OCI-LY3 (cell line): ENCODE results near the gene INKA1.

Experiments
- H2AFZ ChIP-seq: fragments of 200-600, 300-600 bp; shearing (Covaris generic); 2 replicates; pipeline ENCODE4 v1.6.0; 2014; ENCODE audit warnings: antibody characterized with exemption, low read depth, low read length
- H3K27ac ChIP-seq: fragments of 200-600, 300-600 bp; sonication (generic); 2 replicates; pipeline ENCODE4 v1.5.1; 2014; ENCODE audit warnings: mild to moderate bottlenecking, low read length, moderate library complexity, mixed read lengths
- H3K27me3 ChIP-seq: fragments of 200-600, 300-600 bp; sonication (generic); 2 replicates; pipeline ENCODE4 v1.6.1; 2014; ENCODE audit warnings: low read depth, low read length, mixed read lengths
- H3K36me3 ChIP-seq: fragments of 200-600, 300-600 bp; sonication (generic); replicated peaks from 2 replicates; pipeline ENCODE3; 2014; ENCODE audit warnings: low read depth, low read length, mixed read lengths
- H3K4me1 ChIP-seq: fragments of 300-600, 200-600 bp; sonication (generic); 2 replicates; pipeline ENCODE4 v1.6.1; 2014; ENCODE audit warnings: low read length, mixed read lengths
- H3K4me2 ChIP-seq: fragments of 200-600, 300-600 bp; sonication (generic); 2 replicates; pipeline ENCODE4 v1.6.1; 2014; ENCODE audit warnings: low read length, mixed read lengths
- H3K4me3 ChIP-seq: fragments of 300-600, 200-600 bp; sonication (generic); 2 replicates; pipeline ENCODE4 v1.5.1; 2014; ENCODE audit warnings: antibody characterized with exemption, mild to moderate bottlenecking, low read length, moderate library complexity
- H3K79me2 ChIP-seq: fragments of 300-600, 200-600 bp; shearing (Covaris generic); 2 replicates; pipeline ENCODE4 v1.6.1; 2014; ENCODE audit warnings: mild to moderate bottlenecking, low read length, mixed read lengths
- H3K9ac ChIP-seq: fragments of 300-600, 200-600 bp; shearing (Covaris generic); 2 replicates; pipeline ENCODE4 v1.6.0; 2014; ENCODE audit warnings: mild to moderate bottlenecking, low read length, moderate library complexity
- H3K9me3 ChIP-seq: fragments of 200-600, 300-600 bp; shearing (Covaris generic); 2 replicates; pipeline ENCODE4 v1.6.1; 2014; ENCODE audit warnings: low read length, mixed read lengths; ENCODE audit not compliant: insufficient read depth
- H4K20me1 ChIP-seq: fragments of 200-600, 300-600 bp; sonication (generic); 2 replicates; pipeline ENCODE4 v1.6.1; 2016; ENCODE audit warnings: low read length, mixed read lengths; ENCODE audit not compliant: insufficient read depth
- EZH2phosphoT487 ChIP-seq: fragments of 200-600 bp; shearing (Covaris generic); IDR thresholded peaks from 2 replicates; pipeline ENCODE4 v1.6.1; 2018; ENCODE audit warnings: antibody characterized with exemption, mixed run types, low read depth
- TF ChIP-seq, protein P1 (sequence below): fragments of 200-600, 300-600 bp; sonication (generic); IDR thresholded peaks from 2 replicates; pipeline ENCODE4 v1.5.1; 2014; ENCODE audit warnings: antibody characterized with exemption, low read length, low read depth

The INKA1 gene

GRCh38 chr3:49793486-49794085, 9.5 kb upstream of the INKA1 start:
- H3K4me2 ChIP-seq, result no peak overlapping the region
- TF ChIP-seq, protein P1, sequence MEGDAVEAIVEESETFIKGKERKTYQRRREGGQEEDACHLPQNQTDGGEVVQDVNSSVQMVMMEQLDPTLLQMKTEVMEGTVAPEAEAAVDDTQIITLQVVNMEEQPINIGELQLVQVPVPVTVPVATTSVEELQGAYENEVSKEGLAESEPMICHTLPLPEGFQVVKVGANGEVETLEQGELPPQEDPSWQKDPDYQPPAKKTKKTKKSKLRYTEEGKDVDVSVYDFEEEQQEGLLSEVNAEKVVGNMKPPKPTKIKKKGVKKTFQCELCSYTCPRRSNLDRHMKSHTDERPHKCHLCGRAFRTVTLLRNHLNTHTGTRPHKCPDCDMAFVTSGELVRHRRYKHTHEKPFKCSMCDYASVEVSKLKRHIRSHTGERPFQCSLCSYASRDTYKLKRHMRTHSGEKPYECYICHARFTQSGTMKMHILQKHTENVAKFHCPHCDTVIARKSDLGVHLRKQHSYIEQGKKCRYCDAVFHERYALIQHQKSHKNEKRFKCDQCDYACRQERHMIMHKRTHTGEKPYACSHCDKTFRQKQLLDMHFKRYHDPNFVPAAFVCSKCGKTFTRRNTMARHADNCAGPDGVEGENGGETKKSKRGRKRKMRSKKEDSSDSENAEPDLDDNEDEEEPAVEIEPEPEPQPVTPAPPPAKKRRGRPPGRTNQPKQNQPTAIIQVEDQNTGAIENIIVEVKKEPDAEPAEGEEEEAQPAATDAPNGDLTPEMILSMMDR, result no peak
- no peak for TF ChIP-seq EZH2phosphoT487
- no peaks in the 10 kb centered on the region for H3K79me2 ChIP-seq
- no peak overlapping the region for H3K9ac ChIP-seq
- no peak overlapping the region for H3K4me3 ChIP-seq
- H3K9me3 ChIP-seq, result no peaks in the 10 kb centered on the region
- no peak overlapping the region for H2AFZ ChIP-seq
- no peaks in the 10 kb centered on the region for H4K20me1 ChIP-seq
- H3K36me3 ChIP-seq, result no peaks in the 10 kb centered on the region
- H3K4me1 ChIP-seq, result no peaks in the 10 kb centered on the region
- H3K27me3 ChIP-seq, result no peaks in the 10 kb centered on the region
- no peak overlapping the region for H3K27ac ChIP-seq

GRCh38 chr3:49794431-49794830, 8.6 kb upstream of the INKA1 start:
- Histone ChIP-seq H3K9ac (no peak overlapping the region), H3K9me3 (no peaks in the 10 kb centered on the region), H3K79me2 (no peaks in the 10 kb centered on the region), H3K36me3 (no peaks in the 10 kb centered on the region), H4K20me1 (no peaks in the 10 kb centered on the region), H3K4me1 (no peaks in the 10 kb centered on the region), H3K27me3 (no peaks in the 10 kb centered on the region), H3K27ac (no peak overlapping the region), H3K4me3 (no peak overlapping the region), H3K4me2 (no peak overlapping the region), H2AFZ (no peak overlapping the region)
- no peak for TF ChIP-seq EZH2phosphoT487
- TF ChIP-seq, protein P1, result no peak

- Histone ChIP-seq H4K20me1 (no peaks in the 10 kb centered on the region), H3K9ac (no peak overlapping the region), H3K4me1 (no peaks in the 10 kb centered on the region), H2AFZ (no peak overlapping the region), H3K27me3 (no peaks in the 10 kb centered on the region), H3K4me2 (no peak overlapping the region), H3K27ac (no peak overlapping the region), H3K9me3 (no peaks in the 10 kb centered on the region), H3K79me2 (no peaks in the 10 kb centered on the region), H3K36me3 (no peaks in the 10 kb centered on the region), H3K4me3 (no peak overlapping the region)
- TF ChIP-seq EZH2phosphoT487, result no peak
- TF ChIP-seq, protein P1, result no peak
Measured at GRCh38 chr3:49794926-49795905, 7.8 kb upstream of the INKA1 start.

DNA sequence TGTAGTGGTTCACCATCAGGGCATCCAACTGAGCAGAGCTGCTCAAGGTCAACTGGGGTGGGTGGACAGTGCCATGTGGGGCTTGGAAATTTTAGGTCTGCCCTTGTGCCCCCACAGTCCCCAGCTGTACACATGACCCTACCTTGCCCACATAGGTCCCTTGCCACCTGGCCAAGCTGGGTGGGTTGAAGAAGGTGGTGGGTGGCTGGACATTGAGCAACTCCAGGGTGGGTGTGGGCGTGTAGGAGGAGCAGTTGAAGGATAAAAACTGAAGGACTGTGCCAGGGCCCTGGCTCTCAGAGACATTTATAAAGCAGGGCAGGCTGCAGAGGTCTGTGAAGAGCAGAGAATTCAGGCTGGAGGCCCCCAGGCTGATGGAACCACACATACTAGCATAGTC, 4.0 kb upstream of the INKA1 start:
- Histone ChIP-seq H3K9ac (no peak overlapping the region), H3K36me3 (no peaks in the 10 kb centered on the region), H3K4me2 (no peak overlapping the region), H4K20me1 (no peaks in the 10 kb centered on the region), H3K27ac (no peak overlapping the region), H3K27me3 (peaks cover 15% of the 10 kb centered on the region), H2AFZ (no peak overlapping the region), H3K4me3 (no peak overlapping the region), H3K79me2 (no peaks in the 10 kb centered on the region), H3K9me3 (no peaks in the 10 kb centered on the region), H3K4me1 (peaks cover 5% of the 10 kb centered on the region)
- TF ChIP-seq EZH2phosphoT487, result no peak
- TF ChIP-seq, protein P1, result no peak
